HG03066 (cell line): ENCODE measurements around the gene DGCR8.
"Not testable (repeated sequence)": the region's sequence is repeated elsewhere in the genome, so short reads cannot be mapped to it uniquely, and the experiment has no call there.

Source experiments
- ATAC-seq: cut with Tn5 transposase; IDR thresholded peaks from one replicate; pipeline ENCODE4 v1.9.1; 2021; ENCODE audit warnings: low read depth; ENCODE audit not compliant: unreplicated experiment

Gene DGCR8

GRCh38 chr22:20149257-20150250, 69.5 kb downstream of the DGCR8 start:
- ATAC-seq = no peak

GRCh38 chr22:20150381-20151275, 70.6 kb downstream of the DGCR8 start, which contains the start of gene CCDC188:
TSS of gene CCDC188 (minus strand) at chr22:20151055. CDS start at chr22:20150986, 69 bp downstream.
- ATAC-seq = no peak

GRCh38 chr22:20151276-20151588, 71.2 kb downstream of the DGCR8 start:
- ATAC-seq = no peak

GRCh38 chr22:20152464-20152890, 72.4 kb downstream of the DGCR8 start:
- ATAC-seq = no peak

GRCh38 chr22:20153945-20154344, 73.9 kb downstream of the DGCR8 start:
- no peak for ATAC-seq

- ATAC-seq = no peak
These were observed 74.7 kb downstream of the DGCR8 start for GRCh38 chr22:20154602-20155187.

- no peak for ATAC-seq
These were observed 75.4 kb downstream of the DGCR8 start for GRCh38 chr22:20155330-20156041.

GRCh38 chr22:20156042-20156389, 76.0 kb downstream of the DGCR8 start:
- ATAC-seq = no peak

GRCh38 chr22:20156611-20157429, 76.8 kb downstream of the DGCR8 start:
- ATAC-seq = no peak

- ATAC-seq = no peak
These were observed 77.6 kb downstream of the DGCR8 start for GRCh38 chr22:20157430-20158183.

- ATAC-seq = no peak
These were observed 78.5 kb downstream of the DGCR8 start for GRCh38 chr22:20158391-20159036.

- ATAC-seq = no peak
These were observed 79.0 kb downstream of the DGCR8 start for GRCh38 chr22:20159076-20159475.

GRCh38 chr22:20159531-20159930, 79.5 kb downstream of the DGCR8 start:
- ATAC-seq = not testable (repeated sequence)

GRCh38 chr22:20160041-20160440, 80.0 kb downstream of the DGCR8 start:
- no peak for ATAC-seq
